ENCODE results near the gene SCEL. TPM values are rescaled to one million over a fixed set of nuclear protein-coding genes. Genes with fewer than 3 reads are reported as not detected.

SCEL gene
- total RNA-seq, 1 donor from 2014 or later: 91.3 TPM

DNA sequence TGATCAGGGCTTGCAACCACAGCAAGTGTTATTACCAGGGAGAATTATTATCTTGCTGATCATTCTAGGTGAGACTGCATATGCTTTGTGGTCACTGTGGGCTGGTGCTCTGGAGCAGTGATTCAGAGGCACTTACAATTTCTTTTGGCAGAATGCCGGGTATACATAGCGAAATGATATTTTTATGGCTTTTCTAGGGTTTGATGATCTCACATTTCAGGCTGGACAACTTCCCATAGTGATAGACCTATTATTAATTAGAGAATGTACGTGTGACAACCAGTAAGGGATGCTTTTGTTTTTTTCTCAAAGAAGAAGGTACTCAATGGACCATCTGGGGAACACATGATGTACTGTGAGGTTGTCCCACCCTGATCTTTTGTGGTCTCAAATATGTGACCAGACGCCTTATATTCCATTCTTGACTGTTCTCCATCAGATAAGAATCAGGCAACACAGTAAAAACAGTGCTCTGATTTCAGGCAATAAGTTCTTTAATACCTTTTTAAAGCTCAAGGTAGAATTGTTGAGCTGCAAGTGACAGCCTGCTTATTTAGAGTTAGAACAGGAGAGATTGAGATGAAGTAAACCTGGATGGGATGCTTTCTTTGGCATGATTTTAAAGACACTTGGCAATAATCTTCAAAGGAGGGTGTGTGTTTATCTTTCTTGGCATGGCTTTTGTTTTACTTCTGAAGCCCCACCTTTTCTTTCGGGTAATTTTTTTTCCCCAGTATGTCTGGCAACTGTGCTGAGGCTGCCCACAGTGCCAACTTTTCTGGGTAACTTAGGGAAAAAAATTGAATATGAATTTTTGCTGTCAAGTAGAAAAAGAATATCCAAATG lies 27.4 kb upstream of the SCEL start:
- no peaks in the 10 kb centered on the region for H3K36me3 ChIP-seq
- DNase-seq (ENCODE audit: extremely low spot score in 2 of 2): no peak
- no peak for TF ChIP-seq POLR2A (IDR thresholded peaks at IDR 0.05)
- TF ChIP-seq, protein P1, sequence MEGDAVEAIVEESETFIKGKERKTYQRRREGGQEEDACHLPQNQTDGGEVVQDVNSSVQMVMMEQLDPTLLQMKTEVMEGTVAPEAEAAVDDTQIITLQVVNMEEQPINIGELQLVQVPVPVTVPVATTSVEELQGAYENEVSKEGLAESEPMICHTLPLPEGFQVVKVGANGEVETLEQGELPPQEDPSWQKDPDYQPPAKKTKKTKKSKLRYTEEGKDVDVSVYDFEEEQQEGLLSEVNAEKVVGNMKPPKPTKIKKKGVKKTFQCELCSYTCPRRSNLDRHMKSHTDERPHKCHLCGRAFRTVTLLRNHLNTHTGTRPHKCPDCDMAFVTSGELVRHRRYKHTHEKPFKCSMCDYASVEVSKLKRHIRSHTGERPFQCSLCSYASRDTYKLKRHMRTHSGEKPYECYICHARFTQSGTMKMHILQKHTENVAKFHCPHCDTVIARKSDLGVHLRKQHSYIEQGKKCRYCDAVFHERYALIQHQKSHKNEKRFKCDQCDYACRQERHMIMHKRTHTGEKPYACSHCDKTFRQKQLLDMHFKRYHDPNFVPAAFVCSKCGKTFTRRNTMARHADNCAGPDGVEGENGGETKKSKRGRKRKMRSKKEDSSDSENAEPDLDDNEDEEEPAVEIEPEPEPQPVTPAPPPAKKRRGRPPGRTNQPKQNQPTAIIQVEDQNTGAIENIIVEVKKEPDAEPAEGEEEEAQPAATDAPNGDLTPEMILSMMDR (IDR thresholded peaks at IDR 0.05): no peak
- TF ChIP-seq POLR2AphosphoS5 (IDR thresholded peaks at IDR 0.05; ENCODE audit: insufficient read depth in 1 of 2, low read depth in 1 of 2): peak in 1 of 2 donors; percentile 24
- H3K9me3 ChIP-seq: no peaks in the 10 kb centered on the region
- no peak overlapping the region for H3K4me3 ChIP-seq
- intact Hi-C loops (cut with DNase I): no loop called here
- peaks cover 13% of the 10 kb centered on the region for H3K4me1 ChIP-seq
- H3K27me3 ChIP-seq: no peaks in the 10 kb centered on the region
- no peak overlapping the region for H3K27ac ChIP-seq

DNA sequence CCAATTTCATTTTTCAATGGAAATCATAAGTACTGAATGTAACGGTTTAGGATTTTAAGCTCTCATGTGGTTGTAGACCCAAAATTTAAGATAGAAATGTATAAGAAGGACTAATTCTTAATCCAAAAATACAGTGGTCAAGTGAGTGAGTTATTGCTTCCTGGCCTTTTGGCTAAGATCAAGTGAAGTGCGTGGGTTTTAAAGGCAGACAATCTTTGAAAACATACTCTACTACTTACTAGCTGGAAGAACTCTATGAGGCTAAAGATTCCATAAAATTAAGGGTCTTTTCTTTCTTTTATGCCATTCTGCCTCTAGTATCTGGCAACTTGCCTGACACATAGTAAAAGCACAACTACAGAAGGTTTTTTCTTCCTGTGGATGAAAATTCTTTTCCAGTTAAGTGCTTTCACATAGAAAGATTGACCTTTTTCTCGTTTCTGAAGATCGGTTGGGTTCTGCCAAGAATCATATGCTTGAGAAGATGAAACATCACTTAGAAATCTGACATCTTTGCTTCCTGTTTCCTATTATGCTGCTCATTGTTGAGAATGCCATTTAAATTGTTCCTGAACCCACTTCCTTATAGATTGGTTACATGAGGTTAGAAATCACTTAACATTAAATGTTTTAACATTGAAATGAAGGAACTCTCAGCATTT lies 26.4 kb upstream of the SCEL start:
- DNase-seq (ENCODE audit: extremely low spot score in 2 of 2): no peak
- Histone ChIP-seq H3K4me3 (no peak overlapping the region), H3K36me3 (no peaks in the 10 kb centered on the region), H3K9me3 (no peaks in the 10 kb centered on the region), H3K27ac (no peak overlapping the region), H3K27me3 (no peaks in the 10 kb centered on the region), H3K4me1 (peaks cover 13% of the 10 kb centered on the region)
- TF ChIP-seq, protein P1 (IDR thresholded peaks at IDR 0.05): no peak
- TF ChIP-seq POLR2AphosphoS5 (IDR thresholded peaks at IDR 0.05; ENCODE audit: insufficient read depth in 1 of 2, low read depth in 1 of 2): no peak
- TF ChIP-seq POLR2A (IDR thresholded peaks at IDR 0.05): no peak
- intact Hi-C loops (cut with DNase I): no loop called here

DNA sequence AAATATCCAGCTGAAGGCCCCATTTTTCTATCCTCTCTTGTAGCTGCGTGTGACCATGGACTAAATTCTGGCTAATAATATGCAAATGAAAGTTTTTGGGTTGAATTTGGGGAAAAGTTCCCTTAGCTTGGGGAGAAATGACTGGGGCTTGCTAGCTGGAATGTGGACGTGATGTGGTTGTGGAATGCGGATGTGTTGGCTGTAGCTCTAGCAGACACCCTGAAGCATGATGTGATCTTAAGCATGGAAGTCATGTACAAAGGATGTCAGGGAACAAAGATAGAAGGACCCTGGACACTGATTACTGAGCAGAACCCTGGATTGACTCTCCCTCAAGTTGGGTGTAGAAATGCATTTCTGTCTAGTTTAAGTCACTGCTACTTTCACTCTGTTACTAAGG lies 25.4 kb upstream of the SCEL start:
- intact Hi-C loops (cut with DNase I): no loop called here
- peaks cover 13% of the 10 kb centered on the region for H3K4me1 ChIP-seq
- H3K27me3 ChIP-seq: no peaks in the 10 kb centered on the region
- no peak for DNase-seq (ENCODE audit: extremely low spot score in 2 of 2)
- H3K4me3 ChIP-seq: no peak overlapping the region
- no peak overlapping the region for H3K27ac ChIP-seq
- TF ChIP-seq, protein P1 (IDR thresholded peaks at IDR 0.05): no peak
- TF ChIP-seq POLR2A (IDR thresholded peaks at IDR 0.05) (no peak), POLR2AphosphoS5 (IDR thresholded peaks at IDR 0.05; ENCODE audit: insufficient read depth in 1 of 2, low read depth in 1 of 2) (no peak)
- H3K9me3 ChIP-seq: no peaks in the 10 kb centered on the region
- H3K36me3 ChIP-seq: no peaks in the 10 kb centered on the region

DNA sequence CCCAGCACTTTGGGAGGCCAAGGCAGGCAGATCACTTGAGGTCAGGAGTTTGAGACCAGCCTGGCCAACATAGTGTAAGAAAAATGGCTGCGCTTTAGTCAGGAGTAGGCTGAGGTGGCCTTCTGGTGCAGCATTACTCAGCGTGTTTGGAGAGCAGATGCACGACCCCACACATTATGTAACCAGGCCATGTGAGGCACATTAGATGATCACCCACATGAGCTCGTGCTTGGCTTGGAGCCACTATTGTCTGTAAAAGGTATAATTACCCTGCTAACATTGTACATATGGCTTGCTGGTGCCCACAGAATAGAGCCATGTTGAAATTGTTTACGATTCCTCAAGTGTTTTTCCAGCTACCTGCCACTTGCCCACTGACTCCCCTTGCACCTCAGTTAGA lies 24.0 kb upstream of the SCEL start:
- no peak for TF ChIP-seq POLR2AphosphoS5 (IDR thresholded peaks at IDR 0.05; ENCODE audit: insufficient read depth in 1 of 2, low read depth in 1 of 2)
- TF ChIP-seq, protein P1 (IDR thresholded peaks at IDR 0.05): no peak
- no peak for TF ChIP-seq POLR2A (IDR thresholded peaks at IDR 0.05)
- H3K9me3 ChIP-seq: no peaks in the 10 kb centered on the region
- no peaks in the 10 kb centered on the region for H3K36me3 ChIP-seq
- H3K4me1 ChIP-seq: peaks cover 13% of the 10 kb centered on the region
- intact Hi-C loops (cut with DNase I): no loop called here
- no peak overlapping the region for H3K27ac ChIP-seq
- no peaks in the 10 kb centered on the region for H3K27me3 ChIP-seq
- DNase-seq (ENCODE audit: extremely low spot score in 2 of 2): no peak
- H3K4me3 ChIP-seq: no peak overlapping the region
